GM12878 (cell line): Measurements from ENCODE around the gene SHISA6. TPM values are rescaled to one million over a fixed set of nuclear protein-coding genes. Genes with fewer than 3 reads are reported as not detected.

ENCODE experiments used
- ATAC-seq: fragments of 200-7000 bp; cut with Tn5 transposase; 3 replicates; pipeline ENCODE4 v1.9.1; 2020; ENCODE audit warnings: mild to moderate bottlenecking, moderate library complexity
- BruUV-seq: library from RNA; stranded (reverse); fragments of 400-500 nt; replicated peaks from 2 replicates; lab custom pipeline; 2021; lab: Mats Ljungman, UMichigan
- CTCF ChIA-PET: fragments of 300-600 bp; sonication (Branson Sonifier 250); formaldehyde crosslinking; extraction: SDS; loops from one replicate; lab custom pipeline; 2021; ENCODE audit warnings: inconsistent platforms; lab: Yijun Ruan, JAX
- POLR2A ChIA-PET: fragments of 350-600 bp; formaldehyde crosslinking; extraction: SDS; loops from one replicate; lab custom pipeline; 2021; ENCODE audit warnings: inconsistent platforms; lab: Charles Lee
- RAD21 ChIA-PET: fragments of 300-600 bp; sonication (Branson Sonifier 250); formaldehyde crosslinking; loops from one replicate; lab custom pipeline; 2023; ENCODE audit warnings: antibody characterized with exemption; ENCODE audit not compliant: unreplicated experiment; lab: Charles Lee
- SMC1A ChIA-PET: fragments of 300-600 bp; sonication (Branson Sonifier 250); formaldehyde crosslinking; loops from one replicate; lab custom pipeline; 2023; ENCODE audit not compliant: unreplicated experiment, uncharacterized antibody; lab: Charles Lee
- DNase-seq: peaks from one replicate; pipeline ENCODE4 v3.0.0-alpha.2; 2011; ENCODE audit warnings: low read depth, low spot score
- FAIRE-seq: peaks from 3 replicates; lab custom pipeline; 2011; peaks lifted over from hg19 to GRCh38; lab: Jason Lieb, UNC
- H2AFZ ChIP-seq: 2 replicates; pipeline ENCODE4 v1.6.0; 2011; ENCODE audit warnings: low read depth, low read length, control low read depth; ENCODE audit not compliant: control insufficient read depth
- H3K27ac ChIP-seq: 2 replicates; pipeline ENCODE4 v1.5.1; 2011; ENCODE audit warnings: control low read depth; ENCODE audit not compliant: control insufficient read depth, insufficient read depth
- H3K27me3 ChIP-seq, 2 experiments: replicated peaks in 1 of 2; 2 replicates each; pipeline versions ENCODE4 v1.6.0 to v1.6.1; 2011; ENCODE audit warnings: low read length in 1 of 2; ENCODE audit not compliant: control insufficient read depth in 2 of 2, insufficient read depth in 2 of 2
- H3K36me3 ChIP-seq, 2 experiments: 2 replicates each; pipeline ENCODE4 v1.5.1; 2011; ENCODE audit warnings: low read length in 1 of 2; ENCODE audit not compliant: control insufficient read depth in 2 of 2, insufficient read depth in 2 of 2
- H3K4me1 ChIP-seq: 2 replicates; pipeline ENCODE4 v1.6.1; 2011; ENCODE audit warnings: mild to moderate bottlenecking, low read length, moderate library complexity, mixed read lengths; ENCODE audit not compliant: control insufficient read depth, insufficient read depth
- H3K4me2 ChIP-seq: 2 replicates; pipeline ENCODE4 v1.6.0; 2011; ENCODE audit warnings: control low read depth; ENCODE audit not compliant: control insufficient read depth, insufficient read depth
- H3K4me3 ChIP-seq: fragments of 200-600 bp; sonication (generic); 2 replicates; pipeline ENCODE4 v1.5.1; 2016
- H3K79me2 ChIP-seq: 2 replicates; pipeline ENCODE4 v1.6.0; 2011; ENCODE audit warnings: low read length; ENCODE audit not compliant: control insufficient read depth, insufficient read depth
- H3K9ac ChIP-seq: 2 replicates; pipeline ENCODE4 v1.8.0; 2011; ENCODE audit warnings: low read length, control low read depth, mixed read lengths; ENCODE audit not compliant: control insufficient read depth, insufficient read depth
- H3K9me3 ChIP-seq: replicated peaks from 3 replicates; pipeline ENCODE4 v1.5.1; 2011; ENCODE audit warnings: mild to moderate bottlenecking, low read length; ENCODE audit not compliant: control insufficient read depth, insufficient read depth
- H4K20me1 ChIP-seq: 2 replicates; pipeline ENCODE4 v1.6.0; 2011; ENCODE audit not compliant: control insufficient read depth, insufficient read depth
- CBFB ChIP-seq: IDR thresholded peaks from 2 replicates; pipeline ENCODE4 v1.6.1; 2016; ENCODE audit warnings: antibody characterized with exemption, low read depth
- CHD4 ChIP-seq: fragments of 200-600 bp; sonication (generic); IDR thresholded peaks from 2 replicates; pipeline ENCODE4 v1.6.1; 2016; ENCODE audit warnings: mild to moderate bottlenecking
- ESRRA ChIP-seq: IDR thresholded peaks from 2 replicates; pipeline ENCODE4 v1.6.1; 2012; ENCODE audit warnings: mild to moderate bottlenecking, low read length, improper control_type of control experiment
- EZH2 ChIP-seq: IDR thresholded peaks from 2 replicates; pipeline ENCODE4 v1.6.1; 2012; ENCODE audit warnings: low read depth, mild to moderate bottlenecking, control low read depth, inconsistent platforms, low read length, borderline replicate concordance; ENCODE audit not compliant: control insufficient read depth
- NFXL1 ChIP-seq: fragments of 450-650 bp; IDR thresholded peaks from 2 replicates; pipeline ENCODE4 v1.6.1; 2017; ENCODE audit warnings: antibody characterized with exemption, mild to moderate bottlenecking, borderline replicate concordance
- NRF1 ChIP-seq: conservative IDR thresholded peaks from 2 replicates; pipeline ENCODE4 v1.6.1; 2011; ENCODE audit warnings: mild to moderate bottlenecking, low read depth, low read length, improper control_type of control experiment
- PAX5 ChIP-seq: IDR thresholded peaks from 2 replicates; pipeline ENCODE4 v1.6.1; 2011; ENCODE audit warnings: low read depth, low read length, borderline replicate concordance
- PAX8 ChIP-seq: fragments of 450-650 bp; IDR thresholded peaks from 2 replicates; pipeline ENCODE4 v1.6.1; 2017; ENCODE audit warnings: mild to moderate bottlenecking, moderate library complexity
- RBBP5 ChIP-seq: fragments of 200-600 bp; sonication (generic); conservative IDR thresholded peaks from 2 replicates; pipeline ENCODE4 v1.6.1; 2016
- ZNF274 ChIP-seq: IDR thresholded peaks from one replicate; pipeline ENCODE4 v1.8.0; 2011; ENCODE audit not compliant: insufficient read length, insufficient read depth
- WGBS: methylation state at CpG from one replicate; pipeline ENCODE4 v1.1.6; 2016; ENCODE audit warnings: low lambda C conversion rate; ENCODE audit not compliant: insufficient replicate concordance, insufficient coverage; ENCODE audit errors: missing lambda C conversion rate; 5-methylcytosine and 5-hydroxymethylcytosine counted together
- in situ Hi-C: fragments of 300-500 bp; cut with MboI; formaldehyde crosslinking; loops from 9 replicates; pipeline ENCODE4 v1.14.3; 2018; ENCODE audit warnings: mixed read lengths
- intact Hi-C: fragments of 100-400 bp; cut with micrococcal nuclease; formaldehyde crosslinking; loops from one replicate; pipeline ENCODE4 v1.14.2; 2022; ENCODE audit not compliant: unreplicated experiment
- polyA plus RNA-seq, 11 experiments: library from polyadenylated mRNA; depleted of rRNA in 4 of 11; unstranded in 6 of 11; stranded (reverse) in 5 of 11; fragments of >200 nt; fragmentation: Nextera tagmentation in 4 of 11; fragmentation: Illumina TruSeq in 1 of 11; extraction: Ambion mirVana in 4 of 11; extraction: Trizol in 1 of 11; gene quantifications; 1 replicate in 1 of 11; 2 replicates in 10 of 11; pipeline versions ENCODE4 v1.2.1 to v1.2.3, GENCODE V29; 2011 to 2016; ENCODE audit warnings: inconsistent platforms in 2 of 11, missing spikeins in 2 of 11, low read depth in 1 of 11
- total RNA-seq, 4 experiments: library from RNA; depleted of rRNA in 3 of 4; stranded (reverse); fragments of >200 nt in 3 of 4; fragmentation: Illumina TruSeq in 1 of 4; extraction: Trizol in 1 of 4; gene quantifications; 2 replicates each; pipeline versions ENCODE4 v1.2.1 to v1.2.3, GENCODE V29; 2013 to 2021
- TF ChIP-seq, protein P1 (sequence below): IDR thresholded peaks from 2 replicates; pipeline ENCODE4 v1.6.1; 2012; ENCODE audit warnings: low read depth, low read length, improper control_type of control experiment
- TF ChIP-seq, protein P2 (sequence below): IDR thresholded peaks from 2 replicates; pipeline ENCODE4 v1.6.1; 2011; ENCODE audit warnings: borderline replicate concordance, low read depth, mild to moderate bottlenecking, moderate library complexity, low read length; ENCODE audit not compliant: insufficient read depth, poor library complexity, severe bottlenecking
- TF ChIP-seq, protein P3 (sequence below): fragments of 450-650 bp; IDR thresholded peaks from 2 replicates; pipeline ENCODE4 v1.6.1; 2017; ENCODE audit warnings: borderline replicate concordance

Gene SHISA6
- total and polyA plus RNA-seq, 10 of the 15 experiments (the other 5 are each of a cell fraction or from before 2014, with no cell fraction given): not detected

DNA sequence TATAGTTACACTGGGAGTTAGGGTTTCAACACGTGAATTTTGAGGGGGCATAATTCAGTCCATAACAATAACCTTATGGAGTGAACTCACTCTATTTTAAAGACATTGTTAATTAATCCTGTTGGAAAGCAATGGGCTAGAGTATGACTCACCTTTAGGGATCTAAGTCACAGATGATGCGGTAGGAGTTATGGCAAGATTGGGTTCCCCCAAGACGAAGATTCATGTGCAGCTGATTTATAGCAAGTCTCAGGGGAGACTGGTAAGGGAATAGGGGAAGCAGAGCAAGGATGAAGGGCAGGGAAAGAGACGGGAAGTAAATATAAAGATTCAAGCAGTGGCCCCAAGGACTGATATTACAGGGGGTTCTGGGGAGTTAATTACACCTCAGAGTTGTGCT is 197.7 kb downstream of the SHISA6 start:
- DNase-seq: no peak
- no peak for ATAC-seq
- 34% methylated on average over 4 of the region's 4 CpGs for WGBS
- BruUV-seq: no TSS peak
- TF ChIP-seq NFXL1 (no peak), ESRRA (no peak), CHD4 (no peak), PAX8 (no peak), EZH2 (no peak), ZNF274 (no peak), NRF1 (no peak), RBBP5 (no peak), PAX5 (no peak), CBFB (no peak)
- TF ChIP-seq, protein P1, sequence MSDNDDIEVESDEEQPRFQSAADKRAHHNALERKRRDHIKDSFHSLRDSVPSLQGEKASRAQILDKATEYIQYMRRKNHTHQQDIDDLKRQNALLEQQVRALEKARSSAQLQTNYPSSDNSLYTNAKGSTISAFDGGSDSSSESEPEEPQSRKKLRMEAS: no peak
- TF ChIP-seq, protein P2, sequence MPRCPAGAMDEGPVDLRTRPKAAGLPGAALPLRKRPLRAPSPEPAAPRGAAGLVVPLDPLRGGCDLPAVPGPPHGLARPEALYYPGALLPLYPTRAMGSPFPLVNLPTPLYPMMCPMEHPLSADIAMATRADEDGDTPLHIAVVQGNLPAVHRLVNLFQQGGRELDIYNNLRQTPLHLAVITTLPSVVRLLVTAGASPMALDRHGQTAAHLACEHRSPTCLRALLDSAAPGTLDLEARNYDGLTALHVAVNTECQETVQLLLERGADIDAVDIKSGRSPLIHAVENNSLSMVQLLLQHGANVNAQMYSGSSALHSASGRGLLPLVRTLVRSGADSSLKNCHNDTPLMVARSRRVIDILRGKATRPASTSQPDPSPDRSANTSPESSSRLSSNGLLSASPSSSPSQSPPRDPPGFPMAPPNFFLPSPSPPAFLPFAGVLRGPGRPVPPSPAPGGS: no peak
- TF ChIP-seq, protein P3, sequence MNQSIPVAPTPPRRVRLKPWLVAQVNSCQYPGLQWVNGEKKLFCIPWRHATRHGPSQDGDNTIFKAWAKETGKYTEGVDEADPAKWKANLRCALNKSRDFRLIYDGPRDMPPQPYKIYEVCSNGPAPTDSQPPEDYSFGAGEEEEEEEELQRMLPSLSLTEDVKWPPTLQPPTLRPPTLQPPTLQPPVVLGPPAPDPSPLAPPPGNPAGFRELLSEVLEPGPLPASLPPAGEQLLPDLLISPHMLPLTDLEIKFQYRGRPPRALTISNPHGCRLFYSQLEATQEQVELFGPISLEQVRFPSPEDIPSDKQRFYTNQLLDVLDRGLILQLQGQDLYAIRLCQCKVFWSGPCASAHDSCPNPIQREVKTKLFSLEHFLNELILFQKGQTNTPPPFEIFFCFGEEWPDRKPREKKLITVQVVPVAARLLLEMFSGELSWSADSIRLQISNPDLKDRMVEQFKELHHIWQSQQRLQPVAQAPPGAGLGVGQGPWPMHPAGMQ: no peak
- H3K36me3 ChIP-seq: no peaks in the 10 kb centered on the region
- H3K9me3 ChIP-seq: no peaks in the 10 kb centered on the region
- SMC1A ChIA-PET: no interaction called here
- intact Hi-C loops: no loop called here
- no peak overlapping the region for H3K27ac ChIP-seq
- in situ Hi-C loops: no loop called here
- RAD21 ChIA-PET: no interaction called here
- FAIRE-seq: no peak
- CTCF ChIA-PET: no interaction called here
- H4K20me1 ChIP-seq: no peaks in the 10 kb centered on the region
- no peaks in the 10 kb centered on the region for H3K79me2 ChIP-seq
- no peak overlapping the region for H2AFZ ChIP-seq
- H3K4me3 ChIP-seq: no peak overlapping the region
- H3K4me2 ChIP-seq: no peak overlapping the region
- no peaks in the 10 kb centered on the region for H3K4me1 ChIP-seq
- POLR2A ChIA-PET: no interaction called here
- no peaks in the 10 kb centered on the region for H3K27me3 ChIP-seq
- no peak overlapping the region for H3K9ac ChIP-seq
